Mucosa of rectum (tissue), 2 donors: ENCODE data around the gene OR10D3.
"Not testable (repeated sequence)": the region's sequence is repeated elsewhere in the genome, so short reads cannot be mapped to it uniquely, and the experiment has no call there.

ENCODE experiments used
- H3K27ac ChIP-seq, 2 donors: one replicate each; pipeline ENCODE4 v1.7.0; 2013; ENCODE audit warnings: inconsistent platforms in 2 of 2, low read depth in 2 of 2, low read length in 2 of 2
- H3K27me3 ChIP-seq, 2 donors: one replicate each; pipeline ENCODE4 v1.7.0; 2013; ENCODE audit warnings: low read length in 2 of 2; ENCODE audit not compliant: control insufficient read depth in 2 of 2, insufficient read depth in 2 of 2
- H3K36me3 ChIP-seq, 2 donors: one replicate each; pipeline ENCODE4 v1.7.0; 2013; ENCODE audit warnings: low read length in 2 of 2; ENCODE audit not compliant: control insufficient read depth in 2 of 2, insufficient read depth in 2 of 2
- H3K4me1 ChIP-seq, 2 donors: one replicate each; pipeline ENCODE4 v1.7.0; 2013; ENCODE audit warnings: low read length in 2 of 2, mild to moderate bottlenecking in 1 of 2; ENCODE audit not compliant: control insufficient read depth in 2 of 2, insufficient read depth in 2 of 2
- H3K4me3 ChIP-seq, 2 donors: one replicate each; pipeline ENCODE4 v1.7.0; 2013; ENCODE audit warnings: low read length in 2 of 2
- H3K9ac ChIP-seq, 2 donors: one replicate each; pipeline ENCODE4 v1.7.0; 2013; ENCODE audit warnings: low read length in 2 of 2, low read depth in 1 of 2, mild to moderate bottlenecking in 1 of 2
- H3K9me3 ChIP-seq, 2 donors: one replicate each; pipeline ENCODE4 v1.7.0; 2013; ENCODE audit warnings: low read length in 2 of 2; ENCODE audit not compliant: control insufficient read depth in 2 of 2
- donor health status: healthy.
- donor health status: Normal muscosa, but diverticular disease.

The OR10D3 gene

DNA sequence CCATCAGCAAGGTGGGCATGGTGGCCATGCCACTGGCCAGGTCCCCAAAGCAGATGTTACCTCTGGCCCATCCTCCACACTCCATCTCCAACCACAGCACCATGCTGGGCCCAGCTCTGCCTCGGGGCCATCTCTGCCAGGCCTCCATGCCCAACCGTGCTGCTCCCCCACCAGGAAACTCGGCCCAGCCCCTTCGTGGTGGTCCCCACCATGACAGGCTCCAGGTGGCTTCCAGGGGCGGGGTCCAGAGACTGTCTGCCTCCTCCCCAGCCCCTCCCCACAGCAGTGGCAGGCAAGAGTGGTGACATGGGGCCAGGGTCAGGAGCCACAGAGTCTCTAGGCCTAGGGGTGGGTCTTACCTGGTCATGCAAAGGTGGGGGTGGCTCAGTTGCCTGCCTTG, 27.3 kb downstream of the OR10D3 start:
- H3K27ac ChIP-seq, result no peak overlapping the region
- no peak overlapping the region for H3K4me3 ChIP-seq
- no peak overlapping the region for H3K9ac ChIP-seq
- no peaks in the 10 kb centered on the region for H3K9me3 ChIP-seq
- no peaks in the 10 kb centered on the region for H3K36me3 ChIP-seq
- no peaks in the 10 kb centered on the region for H3K27me3 ChIP-seq
- no peaks in the 10 kb centered on the region for H3K4me1 ChIP-seq

DNA sequence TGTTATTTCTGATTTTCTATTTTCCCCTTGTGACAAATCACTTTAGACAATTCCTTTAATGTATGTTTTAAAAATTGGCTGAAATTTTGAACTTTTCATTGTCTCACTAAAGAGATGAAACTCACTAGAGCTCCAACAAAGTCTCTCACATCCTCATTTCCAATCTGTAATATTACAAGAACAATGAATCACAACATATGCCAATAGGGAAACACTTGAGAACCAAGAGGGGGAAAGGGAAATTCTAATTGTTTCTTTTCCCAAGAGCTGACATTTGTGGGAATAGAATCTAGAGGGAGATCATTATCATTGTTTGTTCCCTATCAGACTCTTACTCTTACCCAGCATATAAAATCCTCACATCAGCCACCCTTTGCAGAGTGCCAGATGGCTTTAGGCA, 28.2 kb downstream of the OR10D3 start:
- no peaks in the 10 kb centered on the region for H3K27me3 ChIP-seq
- H3K9me3 ChIP-seq, result no peaks in the 10 kb centered on the region

DNA sequence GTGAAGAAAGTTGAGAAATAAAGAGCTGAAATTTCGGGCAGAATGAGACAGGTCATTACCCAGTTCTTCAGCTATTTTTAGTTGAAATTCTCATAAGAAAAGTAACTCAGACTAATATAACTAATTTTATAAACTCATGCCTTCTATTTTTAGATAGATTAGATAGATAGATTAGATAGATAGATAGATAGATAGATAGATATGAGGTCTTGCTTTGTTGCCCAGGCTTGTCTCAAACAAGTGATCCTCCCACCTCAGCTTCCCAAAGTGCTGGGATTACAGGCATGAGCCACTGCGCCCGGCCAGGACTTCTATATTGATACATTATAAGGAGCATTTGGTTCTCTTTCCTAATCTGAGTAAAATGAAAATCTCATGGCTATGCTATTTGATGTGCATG, 30.9 kb downstream of the OR10D3 start:
- Histone ChIP-seq H3K36me3 (no peaks in the 10 kb centered on the region), H3K4me1 (no peaks in the 10 kb centered on the region), H3K27ac (no peak overlapping the region), H3K9me3 (no peaks in the 10 kb centered on the region), H3K4me3 (no peak overlapping the region), H3K27me3 (no peaks in the 10 kb centered on the region), H3K9ac (no peak overlapping the region)

More for the DNA sequence above, 28.2 kb downstream of the OR10D3 start:
- Histone ChIP-seq H3K4me1 (no peaks in the 10 kb centered on the region), H3K36me3 (no peaks in the 10 kb centered on the region), H3K9ac (no peak overlapping the region), H3K27ac (no peak overlapping the region), H3K4me3 (no peak overlapping the region)

DNA sequence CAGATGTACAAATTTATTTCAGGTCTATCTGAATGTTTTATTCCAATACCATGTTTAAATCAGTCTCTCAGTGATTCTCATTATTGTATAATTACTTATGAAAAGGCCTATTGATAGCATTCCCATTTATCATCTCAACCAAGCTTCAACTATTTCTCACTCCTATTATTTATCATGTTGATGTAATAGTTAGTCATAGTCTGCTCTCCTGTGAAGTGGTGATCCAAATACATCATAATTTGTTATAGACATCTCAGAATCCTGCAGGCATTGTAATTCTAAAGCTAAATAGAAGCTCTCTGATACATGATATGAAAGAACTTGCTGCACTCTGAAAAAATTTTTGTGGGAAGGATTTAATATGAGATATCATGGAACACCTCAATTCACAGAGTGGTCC, 36.0 kb downstream of the OR10D3 start:
- Histone ChIP-seq H3K27me3 (peaks cover 0 to 3% of the 10 kb centered on the region in 2 donors), H3K36me3 (no peaks in the 10 kb centered on the region), H3K4me3 (no peak overlapping the region), H3K4me1 (peaks cover 5 to 6% of the 10 kb centered on the region in 2 donors), H3K9me3 (no peaks in the 10 kb centered on the region), H3K9ac (no peak overlapping the region), H3K27ac (no peak overlapping the region)

DNA sequence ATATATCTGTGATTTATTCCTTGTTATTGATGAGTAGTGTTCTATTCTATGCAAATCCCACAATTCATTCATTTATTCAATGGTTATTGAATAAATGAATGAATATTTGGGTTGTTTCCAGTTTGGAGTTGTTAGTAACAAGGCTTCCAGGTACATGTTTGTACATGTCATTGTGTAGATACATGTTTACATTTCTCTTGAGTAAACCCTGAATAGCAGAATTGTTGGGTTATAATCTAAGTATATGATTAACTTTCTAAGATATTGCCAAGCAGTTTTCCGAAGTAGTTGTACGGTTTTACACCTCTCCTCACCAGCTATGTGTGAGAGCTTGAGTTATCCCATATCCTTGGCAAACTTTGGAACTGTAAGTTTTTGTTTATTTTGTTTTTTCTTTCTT, 39.3 kb downstream of the OR10D3 start:
- Histone ChIP-seq H3K4me3 (no peak overlapping the region), H3K36me3 (no peaks in the 10 kb centered on the region), H3K9ac (no peak overlapping the region), H3K4me1 (peaks cover 5 to 6% of the 10 kb centered on the region in 2 donors), H3K9me3 (no peaks in the 10 kb centered on the region), H3K27ac (no peak overlapping the region), H3K27me3 (peaks cover 0 to 3% of the 10 kb centered on the region in 2 donors)

DNA sequence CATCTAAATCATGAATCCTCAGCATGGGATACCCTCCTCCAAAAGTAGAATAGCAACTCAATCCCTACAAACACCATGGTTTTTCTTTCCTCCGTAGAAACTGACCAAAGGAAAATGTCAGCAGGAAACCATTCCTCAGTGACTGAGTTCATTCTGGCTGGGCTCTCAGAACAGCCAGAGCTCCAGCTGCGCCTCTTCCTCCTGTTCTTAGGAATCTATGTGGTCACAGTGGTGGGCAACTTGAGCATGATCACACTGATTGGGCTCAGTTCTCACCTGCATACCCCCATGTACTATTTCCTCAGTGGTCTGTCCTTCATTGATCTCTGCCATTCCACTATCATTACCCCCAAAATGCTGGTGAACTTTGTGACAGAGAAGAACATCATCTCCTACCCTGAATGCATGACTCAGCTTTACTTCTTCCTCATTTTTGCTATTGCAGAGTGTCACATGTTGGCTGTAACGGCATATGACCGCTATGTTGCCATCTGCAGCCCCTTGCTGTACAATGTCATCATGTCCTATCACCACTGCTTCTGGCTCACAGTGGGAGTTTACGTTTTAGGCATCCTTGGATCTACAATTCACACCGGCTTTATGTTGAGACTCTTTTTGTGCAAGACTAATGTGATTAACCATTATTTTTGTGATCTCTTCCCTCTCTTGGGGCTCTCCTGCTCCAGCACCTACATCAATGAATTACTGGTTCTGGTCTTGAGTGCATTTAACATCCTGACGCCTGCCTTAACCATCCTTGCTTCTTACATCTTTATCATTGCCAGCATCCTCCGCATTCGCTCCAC, 41.7 kb downstream of the OR10D3 start:
- not testable (repeated sequence) for H3K4me3 ChIP-seq

DNA sequence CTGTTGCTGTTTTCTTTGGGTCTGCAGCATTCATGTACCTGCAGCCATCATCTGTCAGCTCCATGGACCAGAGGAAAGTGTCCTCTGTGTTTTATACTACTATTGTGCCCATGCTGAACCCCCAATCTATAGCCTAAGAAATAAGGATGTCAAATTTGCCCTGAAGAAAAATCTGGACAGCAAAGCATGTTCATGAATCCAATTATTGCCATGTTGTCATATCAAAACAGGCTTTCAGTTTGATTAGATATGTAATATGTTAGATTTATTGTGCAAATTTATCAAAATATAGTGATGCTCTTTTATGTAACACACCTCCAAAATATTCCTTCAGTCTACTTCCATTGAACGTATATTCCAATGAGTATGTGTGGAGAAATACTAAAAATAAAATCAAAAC, 42.3 kb downstream of the OR10D3 start:
- no peaks in the 10 kb centered on the region for H3K36me3 ChIP-seq
- no peak overlapping the region for H3K27ac ChIP-seq
- H3K9ac ChIP-seq, result no peak overlapping the region
- H3K4me3 ChIP-seq, result no peak overlapping the region
- peaks cover 0 to 3% of the 10 kb centered on the region in 2 donors for H3K27me3 ChIP-seq
- H3K9me3 ChIP-seq, result no peaks in the 10 kb centered on the region
- H3K4me1 ChIP-seq, result peaks cover 5 to 6% of the 10 kb centered on the region in 2 donors

More for the DNA sequence above, 41.7 kb downstream of the OR10D3 start:
- H3K27me3 ChIP-seq, H3K9ac ChIP-seq, H3K9me3 ChIP-seq, H3K36me3 ChIP-seq, H3K4me1 ChIP-seq, H3K27ac ChIP-seq: not testable (repeated sequence)

DNA sequence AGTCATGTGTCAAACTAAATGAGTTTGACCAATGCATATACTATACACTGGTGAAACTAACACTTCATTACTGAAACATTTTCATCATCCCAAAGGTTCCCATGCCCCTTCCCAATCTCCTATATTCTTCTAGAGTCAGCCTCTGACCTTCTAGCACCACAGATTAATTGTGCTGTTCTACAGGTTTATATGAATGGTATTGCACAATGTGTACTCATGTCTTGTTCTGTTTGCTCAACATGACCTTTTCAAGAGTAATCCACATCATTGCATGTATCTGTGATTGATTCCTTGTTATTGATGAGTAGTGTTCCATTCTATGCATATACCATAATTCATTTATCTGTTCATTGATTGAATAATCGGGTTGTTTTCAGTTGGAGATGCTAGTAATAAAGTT, 50.2 kb downstream of the OR10D3 start:
- Histone ChIP-seq H3K27me3 (no peaks in the 10 kb centered on the region), H3K4me3 (no peak overlapping the region), H3K4me1 (no peaks in the 10 kb centered on the region), H3K36me3 (no peaks in the 10 kb centered on the region), H3K9me3 (no peaks in the 10 kb centered on the region), H3K27ac (no peak overlapping the region), H3K9ac (no peak overlapping the region)
